HEK293 (cell line): Measurements from ENCODE around the gene METTL2B.
"Not testable (repeated sequence)": the region's sequence is repeated elsewhere in the genome, so short reads cannot be mapped to it uniquely, and the experiment has no call there.

Experiments used
- CTCF ChIA-PET: fragments of 350-600 bp; formaldehyde crosslinking; extraction: SDS; loops from one replicate; lab custom pipeline; 2021; ENCODE audit warnings: antibody characterized with exemption; lab: Yijun Ruan, JAX
- POLR2A ChIA-PET: fragments of 300-600 bp; formaldehyde crosslinking; extraction: SDS; loops from one replicate; lab custom pipeline; 2020; ENCODE audit warnings: antibody characterized with exemption, inconsistent platforms; lab: Yijun Ruan, JAX
- H3K27ac ChIP-seq: fragments of 200-500 bp; sonication (Bioruptor generic); 2 replicates; pipeline ENCODE4 v1.5.1; 2014; ENCODE audit warnings: low read depth, low read length, control low read depth, inconsistent platforms; ENCODE audit errors: extremely low read depth
- H3K36me3 ChIP-seq, 2 experiments: fragments of 200-500 bp in 1 of 2; sonication (Bioruptor generic) in 1 of 2; 1 replicate in 1 of 2; 2 replicates in 1 of 2; pipeline ENCODE4 v1.5.1; 2014 to 2017; ENCODE audit warnings: inconsistent platforms in 2 of 2, low read length in 2 of 2; ENCODE audit not compliant: control insufficient read depth in 2 of 2, insufficient read depth in 1 of 2
- H3K4me1 ChIP-seq: fragments of 200-500 bp; sonication (Bioruptor generic); 2 replicates; pipeline ENCODE4 v1.5.1; 2014; ENCODE audit warnings: mild to moderate bottlenecking, low read length, inconsistent platforms; ENCODE audit not compliant: control insufficient read depth, insufficient read depth
- H3K4me3 ChIP-seq: 2 replicates; pipeline ENCODE4 v1.5.1; 2011; ENCODE audit warnings: low read depth, mild to moderate bottlenecking, control low read depth, low read length, moderate library complexity
- H3K9me3 ChIP-seq: fragments of 200-500 bp; sonication (Bioruptor generic); 2 replicates; pipeline ENCODE4 v1.5.1; 2014; ENCODE audit warnings: low read depth, low read length, inconsistent platforms; ENCODE audit not compliant: control insufficient read depth, insufficient read depth
- SP7 ChIP-seq: fragments of 450-650 bp; formaldehyde crosslinking; IDR thresholded peaks from 2 replicates; pipeline ENCODE4 v1.5.1; 2016; ENCODE audit warnings: missing biosample characterization, missing genetic modification characterization
- ZBTB17 ChIP-seq: fragments of 450-650 bp; formaldehyde crosslinking; IDR thresholded peaks from 2 replicates; pipeline ENCODE4 v1.5.1; 2016; ENCODE audit warnings: missing biosample characterization, missing genetic modification characterization
- ZEB2 ChIP-seq: fragments of 450-650 bp; formaldehyde crosslinking; IDR thresholded peaks from 2 replicates; pipeline ENCODE4 v1.5.1; 2016; ENCODE audit warnings: missing biosample characterization, missing genetic modification characterization
- ZNF366 ChIP-seq: fragments of 450-650 bp; formaldehyde crosslinking; conservative IDR thresholded peaks from 2 replicates; pipeline ENCODE4 v1.5.1; 2016; ENCODE audit warnings: missing biosample characterization, missing genetic modification characterization
- ZNF600 ChIP-seq: fragments of 450-650 bp; formaldehyde crosslinking; IDR thresholded peaks from 2 replicates; pipeline ENCODE4 v1.5.1; 2016; ENCODE audit warnings: missing biosample characterization, missing genetic modification characterization
- ZNF629 ChIP-seq: fragments of 450-650 bp; formaldehyde crosslinking; IDR thresholded peaks from 2 replicates; pipeline ENCODE4 v1.5.1; 2017; ENCODE audit warnings: missing biosample characterization, missing genetic modification characterization
- ZNF660 ChIP-seq: fragments of 450-650 bp; IDR thresholded peaks from 2 replicates; pipeline ENCODE4 v1.5.1; 2018; ENCODE audit warnings: missing biosample characterization, mild to moderate bottlenecking, missing genetic modification characterization
- ZNF692 ChIP-seq: fragments of 450-650 bp; formaldehyde crosslinking; IDR thresholded peaks from 2 replicates; pipeline ENCODE4 v1.5.1; 2016; ENCODE audit warnings: missing biosample characterization, missing genetic modification characterization
- TF ChIP-seq, protein P1 (sequence below): fragments of 450-650 bp; formaldehyde crosslinking; IDR thresholded peaks from 2 replicates; pipeline ENCODE4 v1.5.1; 2016; ENCODE audit warnings: missing biosample characterization, missing genetic modification characterization
- TF ChIP-seq, protein P2 (sequence below): fragments of 450-650 bp; formaldehyde crosslinking; IDR thresholded peaks from 2 replicates; pipeline ENCODE4 v1.5.1; 2016; ENCODE audit warnings: missing biosample characterization, missing genetic modification characterization

Gene METTL2B

GRCh38 chr7:128523932-128524524 lies 47.5 kb downstream of the METTL2B start:
- H3K36me3 ChIP-seq, H3K4me1 ChIP-seq, H3K4me3 ChIP-seq, H3K27ac ChIP-seq, POLR2A ChIA-PET, CTCF ChIA-PET, H3K9me3 ChIP-seq: not testable (repeated sequence)
- TF ChIP-seq ZNF600 (0 out of 2 replicates have a peak, but pooled peaks have one; percentile 6), ZBTB17 (tag by site-specific recombination) (peak; percentile 34; the same call in 1 of the 2 replicates)

GRCh38 chr7:128525584-128525983 lies 49.0 kb downstream of the METTL2B start:
- H3K36me3 ChIP-seq, H3K4me3 ChIP-seq, POLR2A ChIA-PET, H3K4me1 ChIP-seq, H3K9me3 ChIP-seq, H3K27ac ChIP-seq, CTCF ChIA-PET: not testable (repeated sequence)
- peak; percentile 52; the same call in 1 of the 2 replicates for TF ChIP-seq ZEB2
- TF ChIP-seq ZBTB17 (tag by site-specific recombination), result peak; percentile 52; the same call in 1 of the 2 replicates
- TF ChIP-seq SP7, result peak; percentile 64
- peak; percentile 80; the same call in 1 of the 2 replicates for TF ChIP-seq ZNF660 (tag by site-specific recombination)
- TF ChIP-seq, protein P1, sequence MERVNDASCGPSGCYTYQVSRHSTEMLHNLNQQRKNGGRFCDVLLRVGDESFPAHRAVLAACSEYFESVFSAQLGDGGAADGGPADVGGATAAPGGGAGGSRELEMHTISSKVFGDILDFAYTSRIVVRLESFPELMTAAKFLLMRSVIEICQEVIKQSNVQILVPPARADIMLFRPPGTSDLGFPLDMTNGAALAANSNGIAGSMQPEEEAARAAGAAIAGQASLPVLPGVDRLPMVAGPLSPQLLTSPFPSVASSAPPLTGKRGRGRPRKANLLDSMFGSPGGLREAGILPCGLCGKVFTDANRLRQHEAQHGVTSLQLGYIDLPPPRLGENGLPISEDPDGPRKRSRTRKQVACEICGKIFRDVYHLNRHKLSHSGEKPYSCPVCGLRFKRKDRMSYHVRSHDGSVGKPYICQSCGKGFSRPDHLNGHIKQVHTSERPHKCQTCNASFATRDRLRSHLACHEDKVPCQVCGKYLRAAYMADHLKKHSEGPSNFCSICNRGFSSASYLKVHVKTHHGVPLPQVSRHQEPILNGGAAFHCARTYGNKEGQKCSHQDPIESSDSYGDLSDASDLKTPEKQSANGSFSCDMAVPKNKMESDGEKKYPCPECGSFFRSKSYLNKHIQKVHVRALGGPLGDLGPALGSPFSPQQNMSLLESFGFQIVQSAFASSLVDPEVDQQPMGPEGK (tag by site-specific recombination), result 0 out of 2 replicates have a peak, but pooled peaks have one; percentile 11
- TF ChIP-seq ZNF629 (tag by site-specific recombination), result peak; percentile 40; the same call in 1 of the 2 replicates
- peak; percentile 50; the same call in 1 of the 2 replicates for TF ChIP-seq ZNF366 (tag by site-specific recombination)

- H3K4me3 ChIP-seq, H3K36me3 ChIP-seq, H3K27ac ChIP-seq, POLR2A ChIA-PET, CTCF ChIA-PET, H3K9me3 ChIP-seq, H3K4me1 ChIP-seq: not testable (repeated sequence)
- TF ChIP-seq, protein P2, sequence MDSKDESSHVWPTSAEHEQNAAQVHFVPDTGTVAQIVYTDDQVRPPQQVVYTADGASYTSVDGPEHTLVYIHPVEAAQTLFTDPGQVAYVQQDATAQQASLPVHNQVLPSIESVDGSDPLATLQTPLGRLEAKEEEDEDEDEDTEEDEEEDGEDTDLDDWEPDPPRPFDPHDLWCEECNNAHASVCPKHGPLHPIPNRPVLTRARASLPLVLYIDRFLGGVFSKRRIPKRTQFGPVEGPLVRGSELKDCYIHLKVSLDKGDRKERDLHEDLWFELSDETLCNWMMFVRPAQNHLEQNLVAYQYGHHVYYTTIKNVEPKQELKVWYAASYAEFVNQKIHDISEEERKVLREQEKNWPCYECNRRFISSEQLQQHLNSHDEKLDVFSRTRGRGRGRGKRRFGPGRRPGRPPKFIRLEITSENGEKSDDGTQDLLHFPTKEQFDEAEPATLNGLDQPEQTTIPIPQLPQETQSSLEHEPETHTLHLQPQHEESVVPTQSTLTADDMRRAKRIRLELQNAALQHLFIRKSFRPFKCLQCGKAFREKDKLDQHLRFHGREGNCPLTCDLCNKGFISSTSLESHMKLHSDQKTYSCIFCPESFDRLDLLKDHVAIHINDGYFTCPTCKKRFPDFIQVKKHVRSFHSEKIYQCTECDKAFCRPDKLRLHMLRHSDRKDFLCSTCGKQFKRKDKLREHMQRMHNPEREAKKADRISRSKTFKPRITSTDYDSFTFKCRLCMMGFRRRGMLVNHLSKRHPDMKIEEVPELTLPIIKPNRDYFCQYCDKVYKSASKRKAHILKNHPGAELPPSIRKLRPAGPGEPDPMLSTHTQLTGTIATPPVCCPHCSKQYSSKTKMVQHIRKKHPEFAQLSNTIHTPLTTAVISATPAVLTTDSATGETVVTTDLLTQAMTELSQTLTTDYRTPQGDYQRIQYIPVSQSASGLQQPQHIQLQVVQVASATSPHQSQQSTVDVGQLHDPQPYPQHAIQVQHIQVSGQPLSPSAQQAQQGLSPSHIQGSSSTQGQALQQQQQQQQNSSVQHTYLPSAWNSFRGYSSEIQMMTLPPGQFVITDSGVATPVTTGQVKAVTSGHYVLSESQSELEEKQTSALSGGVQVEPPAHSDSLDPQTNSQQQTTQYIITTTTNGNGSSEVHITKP, result peak; percentile 59; the same call in 1 of the 2 replicates
- 0 out of 2 replicates have a peak, but pooled peaks have one; percentile 27 for TF ChIP-seq ZNF692 (tag by site-specific recombination)
- TF ChIP-seq, protein P1 (tag by site-specific recombination), result 0 out of 2 replicates have a peak, but pooled peaks have one; percentile 4
Measured at GRCh38 chr7:128526062-128526466, 49.5 kb downstream of the METTL2B start.

DNA sequence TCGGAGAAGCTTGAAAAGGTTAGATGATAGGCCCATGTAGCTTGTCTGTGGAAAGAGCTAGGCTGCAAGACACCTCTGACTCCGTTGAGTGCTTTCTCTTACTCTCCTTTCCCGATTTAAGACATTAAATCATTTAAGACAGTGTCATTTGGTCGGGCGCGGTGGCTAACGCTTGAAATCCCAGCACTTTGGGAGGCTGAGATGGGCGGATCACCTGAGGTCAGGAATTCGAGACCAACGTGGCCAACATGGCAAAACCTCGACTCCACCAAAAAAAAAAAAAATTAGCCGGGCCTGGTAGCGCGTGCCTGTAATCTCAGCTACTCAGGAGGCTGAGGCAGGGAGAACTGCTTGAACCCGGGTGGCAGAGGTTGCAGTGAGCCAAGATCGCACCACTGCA lies 52.6 kb downstream of the METTL2B start:
- H3K4me1 ChIP-seq, H3K27ac ChIP-seq, H3K9me3 ChIP-seq, POLR2A ChIA-PET, H3K36me3 ChIP-seq, H3K4me3 ChIP-seq: not testable (repeated sequence)
- CTCF ChIA-PET, result interaction anchor here (0.8 kb wide), 1 partner anchor 131 kb away, joined by 3 read pairs; no protein-coding TSS in a partner anchor
